HG03039 (cell line): ENCODE measurements around the gene CASP10.

ENCODE experiments used
- ATAC-seq: cut with Tn5 transposase; IDR thresholded peaks from one replicate; pipeline ENCODE4 v1.9.1; 2021; ENCODE audit warnings: mild to moderate bottlenecking, moderate library complexity; ENCODE audit not compliant: unreplicated experiment

CASP10 gene

GRCh38 chr2:201195331-201195730 is 12.4 kb downstream of the CASP10 start:
- no peak for ATAC-seq

GRCh38 chr2:201196003-201196402 is 13.1 kb downstream of the CASP10 start:
- ATAC-seq = no peak

GRCh38 chr2:201196803-201197202 is 13.9 kb downstream of the CASP10 start:
- ATAC-seq = no peak

- ATAC-seq = no peak
These were observed 14.8 kb downstream of the CASP10 start for GRCh38 chr2:201197781-201198180.

- ATAC-seq = no peak
These were observed 16.9 kb downstream of the CASP10 start for GRCh38 chr2:201199847-201200246.

- no peak for ATAC-seq
These were observed 17.4 kb downstream of the CASP10 start for GRCh38 chr2:201200345-201200744.

GRCh38 chr2:201201371-201201770 is 18.4 kb downstream of the CASP10 start:
- ATAC-seq = no peak

- ATAC-seq = no peak
These were observed 21.1 kb downstream of the CASP10 start for GRCh38 chr2:201203916-201204654.

GRCh38 chr2:201204655-201205514 is 21.9 kb downstream of the CASP10 start:
- no peak for ATAC-seq

GRCh38 chr2:201205515-201205849 is 22.5 kb downstream of the CASP10 start:
- no peak for ATAC-seq

GRCh38 chr2:201208563-201209252 is 25.8 kb downstream of the CASP10 start:
- no peak for ATAC-seq

GRCh38 chr2:201215963-201216362 is 33.0 kb downstream of the CASP10 start:
- no peak for ATAC-seq

GRCh38 chr2:201216918-201217317 is 34.0 kb downstream of the CASP10 start:
- no peak for ATAC-seq

GRCh38 chr2:201218780-201219179 is 35.8 kb downstream of the CASP10 start:
- ATAC-seq = no peak

- no peak for ATAC-seq
These were observed 36.6 kb downstream of the CASP10 start for GRCh38 chr2:201219328-201220096.

GRCh38 chr2:201220102-201220570 is 37.2 kb downstream of the CASP10 start:
- no peak for ATAC-seq

- peak; percentile 81 for ATAC-seq
These were observed 40.4 kb downstream of the CASP10 start for GRCh38 chr2:201223089-201224073.

- ATAC-seq = no peak
These were observed 45.5 kb downstream of the CASP10 start for GRCh38 chr2:201228271-201228911.

GRCh38 chr2:201228912-201229290 is 46.0 kb downstream of the CASP10 start:
- ATAC-seq = no peak
